Transverse colon (tissue), 4 donors: ENCODE results near the gene PCDH7. TPM values are rescaled to one million over a fixed set of nuclear protein-coding genes. Genes with fewer than 3 reads are reported as not detected.

Source experiments
- DNase-seq: peaks from one replicate; pipeline ENCODE4 v3.0.0-alpha.2; 2019
- H3K27ac ChIP-seq, 4 donors: fragments of 200-600 bp; sonication (generic); 2 replicates each; pipeline ENCODE4 v1.5.1; 2016 to 2018; ENCODE audit warnings: inconsistent platforms in 4 of 4
- H3K27me3 ChIP-seq: fragments of 200-600 bp; sonication (generic); 2 replicates; pipeline ENCODE4 v1.5.1; 2017; ENCODE audit warnings: inconsistent platforms
- H3K36me3 ChIP-seq, 4 donors: fragments of 200-600 bp; sonication (generic); 2 replicates each; pipeline ENCODE4 v1.5.1; 2017 to 2019; ENCODE audit warnings: inconsistent platforms in 4 of 4
- H3K4me1 ChIP-seq, 4 donors: fragments of 200-600 bp; sonication (generic); 2 replicates each; pipeline ENCODE4 v1.5.1; 2017 to 2020; ENCODE audit warnings: inconsistent platforms in 4 of 4
- H3K4me3 ChIP-seq, 4 donors: fragments of 200-600 bp; sonication (generic); 1 replicate in 1 of 4; 2 replicates in 3 of 4; pipeline versions ENCODE4 v1.5.1 to v1.6.1; 2017 to 2019; ENCODE audit warnings: inconsistent platforms in 4 of 4
- H3K9me3 ChIP-seq, 2 donors: fragments of 200-600 bp; sonication (generic); 2 replicates each; pipeline ENCODE4 v1.5.1; 2017 to 2019; ENCODE audit warnings: inconsistent platforms in 2 of 2
- CTCF ChIP-seq, 5 experiments: fragments of 200-600 bp in 3 of 5; fragments of 450-650 bp in 2 of 5; sonication (generic) in 3 of 5; IDR thresholded peaks; 1 replicate in 2 of 5; 2 replicates in 3 of 5; pipeline ENCODE4 v1.5.1; 2016 to 2017; ENCODE audit warnings: antibody characterized with exemption in 5 of 5, inconsistent platforms in 3 of 5, mild to moderate bottlenecking in 2 of 5, moderate library complexity in 1 of 5
- EP300 ChIP-seq: sonication (generic); formaldehyde crosslinking; IDR thresholded peaks from one replicate; pipeline ENCODE4 v1.6.1; 2017; ENCODE audit warnings: antibody characterized with exemption, low read depth
- POLR2A ChIP-seq: fragments of 450-650 bp; IDR thresholded peaks from one replicate; pipeline ENCODE4 v1.6.1; 2016; ENCODE audit warnings: antibody characterized with exemption, mild to moderate bottlenecking, moderate library complexity
- POLR2AphosphoS5 ChIP-seq, 3 donors: sonication (generic); formaldehyde crosslinking; IDR thresholded peaks; one replicate each; pipeline ENCODE4 v1.6.1; 2016; ENCODE audit warnings: antibody characterized with exemption in 3 of 3
- WGBS, 2 donors: methylation state at CpG; one replicate each; pipeline ENCODE4 v1.1.5; 2018; ENCODE audit warnings: low coverage in 1 of 2; 5-methylcytosine and 5-hydroxymethylcytosine counted together
- in situ Hi-C, 4 donors: fragments of 200-750 bp; cut with MboI; loops; one replicate each; pipeline versions ENCODE4 v1.15.0 to v1.15.1; 2017; ENCODE audit warnings: low sequenced_read_pairs in 3 of 4, low pct_ligation_motif_present in 1 of 4, low pct_unique_long_range_greater_than_20kb in 1 of 4
- intact Hi-C: fragments of 100-400 bp; cut with DNase I; formaldehyde crosslinking; loops from one replicate; pipeline ENCODE4 v1.15.1; 2023; ENCODE audit warnings: low total_unique reads
- total RNA-seq, 4 donors: library from RNA; depleted of rRNA; stranded (reverse); fragments of >200 nt; gene quantifications; one replicate each; pipeline ENCODE4 v1.1.0, GENCODE V29; 2016

PCDH7 gene
- total RNA-seq, 4 donors from 2014 or later, result 21.0 to 114 (median 26.1) TPM

GRCh38 chr4:30763321-30763727 is 43.2 kb downstream of the PCDH7 start:
- Histone ChIP-seq H3K4me1 (peaks cover 0 to 14% (median 7%) of the 10 kb centered on the region in 4 donors), H3K9me3 (no peaks in the 10 kb centered on the region), H3K27ac (peak overlapping the region in 1 of 4 donors; percentile 35), H3K27me3 (no peaks in the 10 kb centered on the region), H3K4me3 (no peak overlapping the region), H3K36me3 (no peaks in the 10 kb centered on the region)
- TF ChIP-seq POLR2AphosphoS5 (IDR thresholded peaks at IDR 0.05), result no peak
- no peak for TF ChIP-seq EP300
- TF ChIP-seq POLR2A, result no peak
- TF ChIP-seq CTCF (IDR thresholded peaks at IDR 0.05), result no peak
- WGBS, 2 donors, result 23 to 50% methylated on average over 2 to 3 of the region's 3 CpGs
- intact Hi-C loops, result no loop called here
- no peak for DNase-seq
- in situ Hi-C loops, result no loop called here

GRCh38 chr4:30765022-30765421 is 44.9 kb downstream of the PCDH7 start:
- H3K4me1 ChIP-seq, result peaks cover 0 to 23% (median 8%) of the 10 kb centered on the region in 4 donors
- intact Hi-C loops (no loop called here), in situ Hi-C loops (no loop called here)
- no peak for DNase-seq
- no peaks in the 10 kb centered on the region for H3K27me3 ChIP-seq
- H3K4me3 ChIP-seq, result no peak overlapping the region
- H3K9me3 ChIP-seq, result no peaks in the 10 kb centered on the region
- no peaks in the 10 kb centered on the region for H3K36me3 ChIP-seq
- TF ChIP-seq CTCF (IDR thresholded peaks at IDR 0.05), result no peak
- TF ChIP-seq EP300, result no peak
- TF ChIP-seq POLR2A, result no peak
- no peak for TF ChIP-seq POLR2AphosphoS5 (IDR thresholded peaks at IDR 0.05)
- WGBS, 2 donors, result 66 to 77% methylated on average over 4 of the region's 4 CpGs
- no peak overlapping the region for H3K27ac ChIP-seq

- 68 to 80% methylated on average over 6 to 8 of the region's 8 CpGs for WGBS, 2 donors
- Histone ChIP-seq H3K27ac (no peak overlapping the region), H3K36me3 (no peaks in the 10 kb centered on the region), H3K9me3 (no peaks in the 10 kb centered on the region), H3K4me3 (no peak overlapping the region), H3K4me1 (peaks cover 0 to 28% (median 8%) of the 10 kb centered on the region in 4 donors), H3K27me3 (no peaks in the 10 kb centered on the region)
- TF ChIP-seq POLR2A (no peak), POLR2AphosphoS5 (IDR thresholded peaks at IDR 0.05) (no peak), CTCF (IDR thresholded peaks at IDR 0.05) (no peak), EP300 (no peak)
- intact Hi-C loops (no loop called here), in situ Hi-C loops (no loop called here)
- DNase-seq, result no peak
Measured at GRCh38 chr4:30767147-30767845, 47.1 kb downstream of the PCDH7 start.

- intact Hi-C loops, result no loop called here
- peaks cover 0 to 26% (median 8%) of the 10 kb centered on the region in 4 donors for H3K4me1 ChIP-seq
- H3K4me3 ChIP-seq, result no peak overlapping the region
- 61 to 78% methylated on average over 2 of the region's 2 CpGs for WGBS, 2 donors
- no peak for DNase-seq
- H3K27me3 ChIP-seq, result no peaks in the 10 kb centered on the region
- H3K36me3 ChIP-seq, result no peaks in the 10 kb centered on the region
- H3K9me3 ChIP-seq, result no peaks in the 10 kb centered on the region
- TF ChIP-seq POLR2AphosphoS5 (IDR thresholded peaks at IDR 0.05) (no peak), EP300 (no peak), CTCF (IDR thresholded peaks at IDR 0.05) (no peak), POLR2A (no peak)
- in situ Hi-C loops, result no loop called here
- H3K27ac ChIP-seq, result no peak overlapping the region
Measured at GRCh38 chr4:30768277-30768676, 48.1 kb downstream of the PCDH7 start.
